ENCODE data around the gene ATP6V1B1. TPM values are rescaled to one million over a fixed set of nuclear protein-coding genes. Genes with fewer than 3 reads are reported as not detected.

Gene ATP6V1B1
- total RNA-seq, 4 donors from 2014 or later, result 3.6 to 7.1 TPM; not detected in 2

- DNase-seq (ENCODE audit: low spot score) (no peak), ATAC-seq (ENCODE audit: low FRiP score) (no peak)
- TF ChIP-seq CTCF (IDR thresholded peaks at IDR 0.05), result no peak
Observed at GRCh38 chr2:70895998-70896764, 39.5 kb upstream of the ATP6V1B1 start.

- TF ChIP-seq CTCF (IDR thresholded peaks at IDR 0.05), result no peak
- DNase-seq (ENCODE audit: low spot score) (no peak), ATAC-seq (ENCODE audit: low FRiP score) (no peak)
Observed at GRCh38 chr2:70896765-70897202, 38.9 kb upstream of the ATP6V1B1 start.

GRCh38 chr2:70897203-70897976, 38.3 kb upstream of the ATP6V1B1 start:
- no peak for TF ChIP-seq CTCF (IDR thresholded peaks at IDR 0.05)
- no peak for ATAC-seq (ENCODE audit: low FRiP score)
- no peak for DNase-seq (ENCODE audit: low spot score)

- ATAC-seq (ENCODE audit: low FRiP score) (no peak), DNase-seq (ENCODE audit: low spot score) (no peak)
- TF ChIP-seq CTCF (IDR thresholded peaks at IDR 0.05), result no peak
Observed at GRCh38 chr2:70897977-70898226, 37.8 kb upstream of the ATP6V1B1 start.

GRCh38 chr2:70898363-70899240, 37.1 kb upstream of the ATP6V1B1 start:
- DNase-seq (ENCODE audit: low spot score) (no peak), ATAC-seq (ENCODE audit: low FRiP score) (no peak)
- no peak for TF ChIP-seq CTCF (IDR thresholded peaks at IDR 0.05)

GRCh38 chr2:70901227-70902066, 34.3 kb upstream of the ATP6V1B1 start:
- DNase-seq (ENCODE audit: low spot score), result no peak
- no peak for TF ChIP-seq CTCF (IDR thresholded peaks at IDR 0.05)
- ATAC-seq (ENCODE audit: low FRiP score), result peak; percentile 46
